ENCODE measurements around the gene PALB2.

PALB2 gene

GRCh38 chr16:23580391-23580790 is 60.7 kb downstream of the PALB2 start:
- no peak for DNase-seq

GRCh38 chr16:23579371-23579770 is 61.7 kb downstream of the PALB2 start:
- DNase-seq, result no peak

- no peak for DNase-seq
Observed at GRCh38 chr16:23578101-23578830, 62.8 kb downstream of the PALB2 start.

- DNase-seq, result no peak
Observed at GRCh38 chr16:23577493-23577892, 63.6 kb downstream of the PALB2 start.

GRCh38 chr16:23575834-23576233 is 65.3 kb downstream of the PALB2 start:
- DNase-seq, result no peak

- DNase-seq, result no peak
Observed at GRCh38 chr16:23573817-23574216, 67.3 kb downstream of the PALB2 start.

- no peak for DNase-seq
Observed at GRCh38 chr16:23572394-23572793, 68.7 kb downstream of the PALB2 start.

GRCh38 chr16:23571895-23572294 is 69.2 kb downstream of the PALB2 start:
- DNase-seq, result no peak

- no peak for DNase-seq
Observed at GRCh38 chr16:23570992-23571632, 70.0 kb downstream of the PALB2 start.

- DNase-seq, result no peak
Observed at GRCh38 chr16:23567602-23568001, 73.5 kb downstream of the PALB2 start.

GRCh38 chr16:23566724-23567123 is 74.4 kb downstream of the PALB2 start:
- DNase-seq, result no peak

- DNase-seq, result no peak
Observed at GRCh38 chr16:23564575-23565363, 76.3 kb downstream of the PALB2 start.

- DNase-seq, result no peak
Observed at GRCh38 chr16:23563186-23563585, 77.9 kb downstream of the PALB2 start.

GRCh38 chr16:23562505-23562904 is 78.6 kb downstream of the PALB2 start:
- no peak for DNase-seq

- no peak for DNase-seq
Observed at GRCh38 chr16:23561586-23561985, 79.5 kb downstream of the PALB2 start.

- DNase-seq, result no peak
Observed at GRCh38 chr16:23557779-23558702, 83.1 kb downstream of the PALB2 start.

GRCh38 chr16:23556881-23557778 is 84.0 kb downstream of the PALB2 start, which contains the start of the genes EARS2 and UBFD1:
Gene EARS2, minus strand, starts transcription at chr16:23557350. Its CDS starts 7 bp downstream, at chr16:23557343.
Gene UBFD1, plus strand, starts transcription at chr16:23557727. Its CDS starts 16 bp downstream, at chr16:23557743.
- DNase-seq, result peak; percentile 96

- no peak for DNase-seq
Observed at GRCh38 chr16:23554536-23554935, 86.6 kb downstream of the PALB2 start.

All from CD4-positive, alpha-beta T cell treated with Interleukin-12 subunit alpha and Interleukin-12 subunit beta, for 1 hour (primary cell).